Measurements from ENCODE around the gene C1orf232.

Gene C1orf232

DNA sequence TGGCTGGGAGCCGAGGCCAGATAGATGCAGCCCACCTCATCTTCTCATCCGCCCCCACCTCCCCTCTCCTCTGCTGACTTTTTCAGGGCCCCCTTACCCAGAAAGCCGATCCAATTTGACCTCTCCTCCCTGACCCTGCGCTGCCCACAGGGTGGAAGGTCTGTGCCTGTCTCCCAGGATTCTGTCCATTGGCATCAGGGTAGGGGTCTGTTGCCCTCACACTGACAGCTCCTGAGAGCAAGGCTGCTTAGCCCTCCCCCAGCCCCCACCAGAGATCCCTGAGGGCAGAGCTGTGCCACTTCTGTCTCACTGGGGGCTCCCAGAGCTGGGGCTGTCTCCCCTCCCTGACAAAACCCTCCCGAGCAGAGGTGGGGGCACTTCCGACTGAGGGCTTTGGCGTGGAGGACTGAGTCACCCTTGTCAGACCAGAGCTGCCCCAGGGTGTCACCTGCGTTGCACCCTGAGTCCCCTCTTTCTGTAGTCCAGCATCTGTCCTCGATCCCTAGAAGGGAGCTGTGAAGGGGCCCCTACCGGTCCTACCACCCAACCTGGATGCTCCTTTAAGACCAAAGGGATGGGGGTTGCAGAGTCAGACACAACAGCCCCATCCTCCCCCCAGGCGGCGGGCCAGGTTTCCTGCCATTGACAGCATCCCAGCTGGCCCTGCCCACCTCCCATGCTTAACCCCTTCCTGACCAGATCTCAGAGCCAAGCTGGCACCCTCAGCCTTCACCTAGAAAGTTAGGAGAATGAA lies 12.3 kb downstream of the C1orf232 start:
- no peak for DNase-seq (ENCODE audit: low spot score)

- DNase-seq (ENCODE audit: low spot score): no peak
Measured at GRCh38 chr1:26155370-26156284, 13.1 kb downstream of the C1orf232 start.

GRCh38 chr1:26154750-26155149 lies 14.0 kb downstream of the C1orf232 start:
- DNase-seq (ENCODE audit: low spot score): no peak

- no peak for DNase-seq (ENCODE audit: low spot score)
Measured at GRCh38 chr1:26153966-26154532, 14.7 kb downstream of the C1orf232 start.

GRCh38 chr1:26148887-26149286 lies 19.9 kb downstream of the C1orf232 start:
- no peak for DNase-seq (ENCODE audit: low spot score)

GRCh38 chr1:26145960-26146294 lies 22.8 kb downstream of the C1orf232 start:
- DNase-seq (ENCODE audit: low spot score): no peak

DNA sequence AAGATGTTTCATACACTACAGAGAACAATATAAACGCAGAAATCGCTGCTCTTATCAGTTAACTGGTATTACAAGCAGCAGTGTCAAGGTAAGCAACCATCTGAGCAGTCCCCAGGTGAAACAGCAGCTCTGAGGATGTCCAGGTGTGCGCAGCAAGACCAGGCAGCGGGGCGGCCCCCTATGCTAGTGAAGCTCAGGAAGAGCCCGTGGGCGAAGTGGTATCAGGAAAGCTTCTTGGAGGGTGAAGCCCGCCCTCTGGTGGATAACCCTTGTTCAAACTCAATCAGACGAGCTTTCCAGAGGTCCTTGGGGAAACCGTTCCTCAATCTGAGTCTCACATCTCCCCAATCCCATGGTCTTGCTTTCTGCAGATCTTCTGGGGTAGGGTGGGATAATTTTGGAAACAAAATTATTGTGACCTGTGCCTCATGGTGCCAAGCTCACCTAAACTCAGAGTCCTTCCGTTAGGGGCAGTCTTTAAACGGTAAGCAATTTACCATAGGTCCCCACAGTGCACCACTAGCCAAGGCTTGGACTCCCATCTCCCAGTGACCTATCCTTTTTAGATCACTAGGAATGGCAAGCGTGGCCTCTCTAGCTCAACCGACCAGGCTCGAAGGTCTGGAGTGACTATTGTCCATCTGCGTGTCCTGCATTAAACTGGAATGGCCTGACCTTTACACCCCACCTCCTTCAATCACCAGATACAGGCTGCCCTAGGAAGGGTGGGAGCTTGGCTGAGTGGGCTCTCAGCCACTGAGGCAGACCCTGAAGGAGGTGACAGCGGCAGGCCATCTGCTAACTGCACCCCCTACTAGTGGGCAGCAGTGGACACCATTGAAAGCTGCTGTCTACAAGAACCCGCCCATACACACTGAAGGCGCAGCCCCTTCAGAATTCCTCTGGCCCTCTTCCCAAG lies 23.5 kb downstream of the C1orf232 start:
- peak; percentile 74 for DNase-seq (ENCODE audit: low spot score)

GRCh38 chr1:26142159-26142558 lies 26.6 kb downstream of the C1orf232 start:
- DNase-seq (ENCODE audit: low spot score): no peak

DNA sequence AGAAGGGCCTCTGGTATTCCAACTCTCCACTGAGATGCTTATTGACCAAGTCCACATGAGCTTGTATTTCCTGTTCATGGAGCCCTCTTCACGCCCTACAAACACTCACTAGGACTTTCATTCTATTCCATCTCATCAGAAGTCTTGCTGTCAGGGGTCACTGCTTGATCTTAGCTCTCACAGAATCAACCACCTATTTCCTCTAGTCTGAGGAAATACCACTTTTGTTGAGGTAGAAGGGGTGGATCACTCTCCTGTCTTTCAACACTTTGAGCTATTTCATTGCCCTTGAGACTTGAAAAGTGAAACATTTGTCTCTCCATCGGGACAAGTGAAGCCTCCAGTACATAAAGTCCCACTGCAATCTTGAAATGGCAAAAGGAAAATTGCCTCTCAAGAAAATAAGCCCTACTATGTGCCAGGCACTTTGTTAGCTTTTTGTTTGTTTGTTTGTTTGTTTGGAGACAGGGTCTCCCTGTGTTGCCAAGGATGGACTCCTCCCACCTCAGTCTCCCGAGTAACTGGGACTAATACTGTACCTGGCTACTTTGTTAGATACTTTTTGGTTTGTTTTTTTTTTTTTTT lies 29.7 kb downstream of the C1orf232 start:
- DNase-seq (ENCODE audit: low spot score): no peak

- no peak for DNase-seq (ENCODE audit: low spot score)
Measured at GRCh38 chr1:26134466-26134865, 34.3 kb downstream of the C1orf232 start.

- no peak for DNase-seq (ENCODE audit: low spot score)
Measured at GRCh38 chr1:26132834-26133167, 36.0 kb downstream of the C1orf232 start.

DNA sequence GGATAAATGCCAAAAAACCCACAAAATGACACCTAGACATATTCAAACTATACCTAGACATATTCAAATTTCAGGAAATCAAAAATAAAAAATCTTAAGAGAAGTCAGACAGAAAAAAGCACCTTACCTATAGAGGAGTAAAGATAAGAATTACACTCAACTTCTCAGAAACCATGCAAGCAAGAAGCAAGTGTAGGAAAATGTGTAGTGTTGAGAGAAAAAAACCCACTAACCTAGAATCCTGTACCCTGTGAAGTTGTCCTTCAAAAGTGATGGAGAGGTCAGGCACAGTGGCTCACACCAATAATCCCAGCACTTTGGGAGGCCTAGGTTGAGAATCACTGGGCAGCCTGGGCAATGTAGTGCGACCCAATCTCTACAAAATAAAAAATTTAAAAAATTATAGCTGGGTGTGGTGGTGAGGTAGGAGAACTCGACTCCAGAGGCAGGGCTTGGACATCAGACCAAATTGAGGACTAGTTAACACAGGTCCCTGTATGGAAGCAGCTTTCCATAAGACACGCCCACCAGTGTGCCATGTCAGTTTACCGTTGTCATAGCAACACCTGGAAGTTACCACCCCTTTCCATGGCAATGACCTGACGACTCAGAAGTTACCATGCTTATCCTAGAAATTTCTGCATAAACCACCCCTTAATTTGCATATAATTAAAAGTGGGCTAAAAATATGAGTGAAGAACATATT lies 36.5 kb downstream of the C1orf232 start:
- no peak for DNase-seq (ENCODE audit: low spot score)

DNA sequence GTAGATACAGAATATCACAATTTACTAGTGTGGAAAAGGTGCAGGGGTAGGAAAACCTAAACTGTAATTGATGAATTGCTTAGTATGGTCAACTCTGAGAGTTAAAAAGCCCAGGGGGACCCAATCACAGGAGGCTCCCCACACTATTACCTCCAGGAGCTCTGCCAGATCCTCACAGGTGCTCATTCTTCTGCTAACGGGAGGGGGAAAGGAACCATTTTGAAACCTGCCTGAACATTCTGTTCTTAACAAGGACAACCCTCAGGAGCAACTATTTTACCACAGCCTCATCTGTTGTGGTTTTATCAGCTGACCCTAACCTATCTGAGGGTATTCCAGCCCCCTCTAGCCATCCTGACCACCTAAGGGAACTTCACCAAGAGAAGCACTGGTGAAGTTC lies 38.1 kb downstream of the C1orf232 start:
- no peak for DNase-seq (ENCODE audit: low spot score)

- no peak for DNase-seq (ENCODE audit: low spot score)
Measured at GRCh38 chr1:26129778-26130177, 39.0 kb downstream of the C1orf232 start.

DNA sequence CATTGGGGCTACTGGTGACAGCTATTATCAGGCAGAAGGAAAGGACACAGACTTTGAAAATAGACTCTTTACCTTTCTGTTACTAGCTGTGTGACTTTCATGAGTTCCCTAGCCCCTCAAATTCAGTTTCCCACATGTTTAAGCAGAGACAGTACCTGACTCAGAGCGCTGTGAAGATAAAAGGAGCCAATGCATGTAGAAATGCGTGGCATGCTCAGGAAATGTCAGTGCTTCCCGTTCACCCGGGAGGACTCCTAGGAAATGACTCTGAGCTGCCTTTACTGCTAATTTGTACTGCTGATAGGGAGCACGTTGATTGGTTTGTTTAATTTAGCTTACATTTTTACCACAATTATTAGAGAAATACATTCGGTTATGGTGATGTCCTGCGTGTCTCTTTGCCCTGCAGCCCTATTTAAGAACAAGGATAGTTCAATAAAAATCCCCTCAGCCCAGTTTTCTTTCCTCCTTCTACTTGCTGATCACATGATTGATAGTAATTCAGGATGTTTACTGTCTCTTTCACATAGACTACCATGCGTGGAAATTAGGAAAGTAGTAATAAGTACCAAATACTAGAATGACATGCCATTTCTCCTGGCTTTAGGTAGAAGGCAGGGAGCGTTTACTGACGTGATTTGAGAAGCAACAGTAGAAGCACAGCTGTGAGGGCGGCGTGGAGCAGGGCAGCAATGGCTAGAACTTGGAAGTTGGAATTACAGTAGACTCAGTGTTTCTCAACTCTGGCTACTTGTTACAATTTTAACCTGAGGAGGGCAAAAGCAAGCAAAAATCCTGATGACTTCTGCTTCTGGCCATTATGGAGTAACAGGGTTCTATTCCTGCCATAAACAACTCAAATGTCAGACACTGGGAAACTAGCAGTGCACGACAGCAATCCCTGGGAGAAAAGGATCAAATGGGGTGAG lies 41.3 kb downstream of the C1orf232 start:
- DNase-seq (ENCODE audit: low spot score): no peak

DNA sequence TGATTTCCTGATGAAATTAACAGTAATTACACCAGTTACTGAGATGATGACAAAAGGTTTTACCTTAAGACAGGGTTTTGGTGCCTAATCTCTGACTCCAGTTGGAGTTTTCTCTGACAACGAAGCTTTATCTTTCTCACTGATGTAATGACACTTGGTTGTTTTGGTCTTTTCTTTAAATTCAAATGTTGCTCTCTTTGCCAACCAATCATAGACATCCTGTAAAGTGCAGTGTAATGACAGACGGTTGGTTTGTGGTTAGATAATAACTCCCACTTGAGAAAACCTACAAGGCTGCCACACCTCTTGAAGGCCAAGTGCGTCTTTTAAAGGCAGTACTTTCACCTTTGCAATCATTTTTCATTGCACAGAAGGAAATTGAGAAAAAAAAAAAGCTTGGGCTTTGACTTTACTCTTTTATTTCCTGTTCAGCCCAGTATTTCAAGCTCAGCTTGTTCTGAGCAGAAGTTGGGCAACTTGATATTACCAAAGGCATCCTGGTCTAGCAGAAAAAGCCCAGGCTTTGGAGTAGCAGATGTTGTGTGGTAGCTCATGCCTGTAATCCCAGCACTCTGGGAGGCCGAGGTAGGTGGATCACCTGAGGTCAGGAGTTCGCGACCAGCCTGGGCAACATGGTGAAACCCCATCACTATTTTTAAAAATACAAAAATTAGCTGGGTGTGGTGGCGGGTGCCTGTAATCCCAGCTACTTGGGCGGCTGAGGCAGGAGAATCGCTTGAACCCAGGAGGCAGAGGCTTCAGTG lies 42.3 kb downstream of the C1orf232 start:
- peak; percentile 89 for DNase-seq (ENCODE audit: low spot score)

DNA sequence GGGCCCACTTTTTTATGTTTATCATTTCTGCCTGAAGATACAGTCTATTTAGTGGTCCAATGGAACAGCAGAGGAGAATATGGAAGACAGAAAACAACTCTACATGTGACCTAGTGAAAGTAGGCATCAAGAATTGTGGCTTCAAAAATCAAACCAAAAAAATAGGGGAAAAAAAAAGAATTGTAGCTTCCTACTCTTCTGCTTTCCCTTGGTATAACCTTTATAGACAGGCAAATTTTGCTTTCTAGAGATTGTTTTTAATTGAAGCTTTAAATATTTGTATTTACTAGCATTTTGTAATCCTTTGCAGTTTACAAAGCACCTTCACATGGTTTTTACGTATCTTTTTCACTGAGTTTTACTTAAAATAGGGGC lies 42.8 kb downstream of the C1orf232 start:
- DNase-seq (ENCODE audit: low spot score): no peak

GRCh38 chr1:26125382-26125781 lies 43.4 kb downstream of the C1orf232 start:
- DNase-seq (ENCODE audit: low spot score): no peak
